Measurements from ENCODE around the gene ADGRL1. TPM values are rescaled to one million over a fixed set of nuclear protein-coding genes. Genes with fewer than 3 reads are reported as not detected.

ADGRL1 gene
- total and polyA plus RNA-seq, 2 of the 8 experiments (the other 6 are each of a cell fraction or from before 2014, with no cell fraction given), result 95.6 to 112 TPM

DNA sequence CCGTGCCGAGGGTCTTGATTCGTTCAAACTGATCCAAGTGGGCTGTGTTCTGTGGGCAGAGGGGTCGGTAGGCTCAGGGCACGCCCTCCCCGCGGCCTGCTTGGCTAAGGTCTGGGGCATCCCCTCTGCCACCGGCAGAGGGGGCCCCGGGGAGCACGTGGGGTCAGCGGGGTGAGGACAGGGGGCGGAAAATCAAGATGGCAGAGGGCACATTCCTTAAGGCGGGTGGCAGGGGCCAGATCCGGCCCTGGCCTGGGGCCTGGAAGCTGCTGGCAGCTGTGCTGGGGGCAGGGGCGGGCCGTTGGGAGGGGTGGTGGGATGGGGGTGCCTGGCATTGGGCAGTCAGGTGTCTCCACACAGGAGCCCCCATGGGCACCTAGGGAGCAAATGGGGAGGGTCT lies 99.1 kb downstream of the ADGRL1 start:
- H2BK15ac ChIP-seq (ENCODE audit: low read length), result no peak overlapping the region
- ChIA-PET POLR2A (ENCODE audit: partially characterized antibody) (interaction anchor here (0.7 to 2.2 kb wide), 3 partner anchors 9 to 143 kb away, joined by 3 to 4 read pairs (median 3); no protein-coding TSS in a partner anchor), CTCF (ENCODE audit: partially characterized antibody) (interaction anchor here (1.0 to 11.3 kb wide), 3 partner anchors 10 to 41 kb away, joined by 3 to 105 read pairs (median 4); no protein-coding TSS in a partner anchor)
- no peak for DNase-seq (ENCODE audit: low read depth in 1 of 2, low spot score in 2 of 2)
- H4K20me1 ChIP-seq (replicated peaks in 1 of 2; ENCODE audit: control insufficient read depth in 1 of 2, insufficient read depth in 2 of 2, low read length in 2 of 2), result peaks cover 2 to 3% of the 10 kb centered on the region in 2 experiments
- peaks cover 0 to 2% (median under 1%) of the 10 kb centered on the region in 4 experiments; a peak in 3 of 7 replicates for H3K4me1 ChIP-seq (replicated peaks in 1 of 4; ENCODE audit: control insufficient read depth in 3 of 4, insufficient read depth in 4 of 4, low read length in 3 of 4)
- no peak overlapping the region for H3K4ac ChIP-seq (replicated peaks; ENCODE audit: insufficient read length, low read depth, low read length)
- no peaks in the 10 kb centered on the region for H3K27me3 ChIP-seq (replicated peaks in 1 of 4; ENCODE audit: control insufficient read depth in 3 of 4, extremely low read depth in 1 of 4, insufficient read depth in 3 of 4, low read length in 3 of 4)
- H3K9me3 ChIP-seq (ENCODE audit: insufficient read depth in 2 of 2, low read depth in 1 of 2, low read length in 1 of 2), result no peaks in the 10 kb centered on the region
- no peak for FAIRE-seq
- no peak overlapping the region for H3K4me2 ChIP-seq (ENCODE audit: insufficient read depth in 1 of 2, low read depth in 2 of 2, low read length in 2 of 2)
- H4K8ac ChIP-seq (ENCODE audit: extremely low read depth, insufficient read depth, low read length), result no peak overlapping the region
- H2BK5ac ChIP-seq (ENCODE audit: low read depth, low read length), result no peak overlapping the region
- H2BK120ac ChIP-seq (replicated peaks; ENCODE audit: low read depth, low read length), result no peak overlapping the region
- H2BK20ac ChIP-seq (ENCODE audit: low read length), result no peak overlapping the region
- H4K5ac ChIP-seq (ENCODE audit: insufficient read length, low read depth, low read length), result no peak overlapping the region
- WGBS, 2 experiments (ENCODE audit: extremely low coverage in 1 of 2, insufficient coverage in 1 of 2, insufficient read length in 1 of 2, insufficient replicate concordance in 2 of 2, low coverage in 1 of 2, low lambda C conversion rate in 2 of 2, missing lambda C conversion rate in 1 of 2), result 95% methylated on average over 8 of the region's 16 CpGs; no CpG with 5 or more reads in 1 of the 2 experiments
- no peaks in the 10 kb centered on the region for H3K79me2 ChIP-seq (ENCODE audit: control insufficient read depth in 1 of 2, insufficient read depth in 2 of 2, low read length in 2 of 2)
- no peak overlapping the region for H2AFZ ChIP-seq (ENCODE audit: low read length)
- H3K14ac ChIP-seq (ENCODE audit: insufficient read length), result no peak overlapping the region
- H3K9ac ChIP-seq (replicated peaks in 1 of 4; ENCODE audit: extremely low read depth in 1 of 4, low read depth in 3 of 4, low read length in 3 of 4), result no peak overlapping the region
- H2AK5ac ChIP-seq (ENCODE audit: low read depth, low read length), result no peak overlapping the region
- no peak overlapping the region for H2BK12ac ChIP-seq (ENCODE audit: low read depth, low read length)
- no peak overlapping the region for H3K18ac ChIP-seq (ENCODE audit: extremely low read depth, low read length)
- no peak overlapping the region for H3K27ac ChIP-seq (ENCODE audit: low read depth, low read length)
- H3K36me3 ChIP-seq (ENCODE audit: control insufficient read depth in 2 of 4, insufficient read depth in 4 of 4, low read length in 3 of 4), result no peaks in the 10 kb centered on the region
- no peak overlapping the region for H3K4me3 ChIP-seq (ENCODE audit: extremely low read depth in 1 of 4, insufficient read depth in 2 of 4, low read depth in 3 of 4, low read length in 4 of 4)
- H3K23ac ChIP-seq (ENCODE audit: insufficient read length), result no peak overlapping the region
- no peak overlapping the region for H3K56ac ChIP-seq (replicated peaks; ENCODE audit: insufficient read length, low read depth, low read length)
- peaks cover 4% of the 10 kb centered on the region; the same call in 1 of the 2 replicates for H3K79me1 ChIP-seq (ENCODE audit: low read depth, low read length)
- H4K91ac ChIP-seq (replicated peaks; ENCODE audit: insufficient read length, low read length), result no peak overlapping the region
- no peaks in the 10 kb centered on the region for H3K23me2 ChIP-seq (ENCODE audit: low read depth, low read length)
